IMR-90 (cell line): ENCODE data around the gene MALRD1.

ENCODE experiments used
- BHLHE40 ChIP-seq: fragments of 150-350 bp; IDR thresholded peaks from 2 replicates; pipeline ENCODE4 v1.6.1; 2016; ENCODE audit warnings: mild to moderate bottlenecking, low read depth, low read length
- CTCF ChIP-seq: conservative IDR thresholded peaks from 2 replicates; pipeline ENCODE4 v1.5.1; 2012; ENCODE audit warnings: mild to moderate bottlenecking, low read depth, low read length, improper control_type of control experiment
- MXI1 ChIP-seq: IDR thresholded peaks from 2 replicates; pipeline ENCODE4 v1.6.1; 2012; ENCODE audit warnings: low read depth, mild to moderate bottlenecking, low read length, moderate library complexity, borderline replicate concordance
- NFE2L2 ChIP-seq: fragments of 150-350 bp; IDR thresholded peaks from 2 replicates; pipeline ENCODE4 v1.6.1; 2016; ENCODE audit warnings: low read depth, mild to moderate bottlenecking, low read length
- POLR2A ChIP-seq: IDR thresholded peaks from 2 replicates; pipeline ENCODE4 v1.6.1; 2012; ENCODE audit warnings: mild to moderate bottlenecking, low read depth, low read length
- RCOR1 ChIP-seq: IDR thresholded peaks from 2 replicates; pipeline ENCODE4 v1.6.1; 2012; ENCODE audit warnings: mild to moderate bottlenecking, low read length, improper control_type of control experiment; ENCODE audit not compliant: insufficient replicate concordance
- RFX5 ChIP-seq: IDR thresholded peaks from 2 replicates; pipeline ENCODE4 v1.8.0; 2012; ENCODE audit warnings: low read depth, mild to moderate bottlenecking, low read length, moderate library complexity

GRCh38 chr10:19653931-19654330 lies 605.3 kb downstream of the MALRD1 start:
- TF ChIP-seq POLR2A (no peak), CTCF (no peak), RCOR1 (no peak), BHLHE40 (no peak), NFE2L2 (no peak), RFX5 (no peak), MXI1 (no peak)
